SU-DHL-6 (cell line): ENCODE data around the gene MLKL.

Source experiments
- H2AFZ ChIP-seq: fragments of 200-600 bp; sonication (generic); 2 replicates; pipeline ENCODE4 v1.6.1; 2014; ENCODE audit warnings: low read depth, mild to moderate bottlenecking, moderate library complexity, mixed read lengths, antibody characterized with exemption, low read length; ENCODE audit not compliant: severe bottlenecking
- H3F3A ChIP-seq: fragments of 200-600 bp; shearing (Covaris generic); 2 replicates; pipeline ENCODE4 v1.6.0; 2016; ENCODE audit warnings: antibody characterized with exemption, mild to moderate bottlenecking; ENCODE audit not compliant: insufficient read depth
- H3K27ac ChIP-seq: fragments of 200-600 bp; sonication (generic); 2 replicates; pipeline ENCODE4 v1.5.1; 2016; ENCODE audit warnings: low read depth, mild to moderate bottlenecking, low read length, moderate library complexity, mixed read lengths
- H3K27me3 ChIP-seq: fragments of 200-600 bp; sonication (generic), shearing (Covaris generic); 2 replicates; pipeline ENCODE4 v1.6.0; 2014; ENCODE audit warnings: mild to moderate bottlenecking, low read length
- H3K36me3 ChIP-seq: fragments of 200-600 bp; sonication (generic); 2 replicates; pipeline ENCODE4 v1.6.1; 2014; ENCODE audit warnings: mild to moderate bottlenecking, low read length, mixed read lengths
- H3K4me2 ChIP-seq: fragments of 300-600, 200-600 bp; shearing (Covaris generic), sonication (generic); 2 replicates; pipeline ENCODE4 v1.6.0; 2014; ENCODE audit warnings: low read length, low read depth, mild to moderate bottlenecking; ENCODE audit not compliant: poor library complexity, severe bottlenecking
- H3K4me3 ChIP-seq: fragments of 200-600 bp; sonication (generic); 2 replicates; pipeline ENCODE4 v1.5.1; 2014; ENCODE audit warnings: antibody characterized with exemption, low read length, mild to moderate bottlenecking, mixed read lengths; ENCODE audit not compliant: insufficient read depth, poor library complexity, severe bottlenecking
- H3K79me2 ChIP-seq: fragments of 200-600 bp; sonication (generic); 2 replicates; pipeline ENCODE4 v1.6.1; 2014; ENCODE audit warnings: mild to moderate bottlenecking, low read length, moderate library complexity; ENCODE audit not compliant: insufficient read depth
- H3K9ac ChIP-seq: fragments of 200-600 bp; sonication (generic); 2 replicates; pipeline ENCODE4 v1.7.0; 2014; ENCODE audit warnings: mild to moderate bottlenecking, low read length
- H3K9me2 ChIP-seq: fragments of 200-600 bp; sonication (generic); replicated peaks from 2 replicates; pipeline ENCODE4 v1.6.1; 2014; ENCODE audit warnings: low read length; ENCODE audit not compliant: insufficient read depth
- H3K9me3 ChIP-seq: fragments of 200-600 bp; sonication (generic); 2 replicates; pipeline ENCODE4 v1.6.1; 2014; ENCODE audit warnings: low read length, mixed read lengths; ENCODE audit not compliant: insufficient read depth
- H4K20me1 ChIP-seq: fragments of 200-600 bp; sonication (generic); 2 replicates; pipeline ENCODE4 v1.6.1; 2014; ENCODE audit warnings: low read depth, mild to moderate bottlenecking, antibody characterized with exemption, low read length, moderate library complexity, mixed read lengths
- CTCF ChIP-seq: fragments of 200-600 bp; sonication (generic); IDR thresholded peaks from one replicate; pipeline ENCODE4 v1.5.1; 2017; ENCODE audit warnings: antibody characterized with exemption, mild to moderate bottlenecking, low read length, moderate library complexity; ENCODE audit not compliant: insufficient read depth, poor library complexity, severe bottlenecking
- EZH2phosphoT487 ChIP-seq: fragments of 200-600 bp; sonication (generic), shearing (Covaris generic); conservative IDR thresholded peaks from 2 replicates; pipeline ENCODE4 v1.6.1; 2018; ENCODE audit warnings: mild to moderate bottlenecking, antibody characterized with exemption, low read length, moderate library complexity, mixed read lengths

The MLKL gene

GRCh38 chr16:74742051-74742481 lies 41.4 kb upstream of the MLKL start:
- H4K20me1 ChIP-seq: no peaks in the 10 kb centered on the region
- no peaks in the 10 kb centered on the region for H3K79me2 ChIP-seq
- no peak overlapping the region for H2AFZ ChIP-seq
- H3K9me3 ChIP-seq: no peaks in the 10 kb centered on the region
- H3K27ac ChIP-seq: no peak overlapping the region
- no peak overlapping the region for H3K9ac ChIP-seq
- no peaks in the 10 kb centered on the region for H3K9me2 ChIP-seq
- H3K27me3 ChIP-seq: no peaks in the 10 kb centered on the region
- H3F3A ChIP-seq: no peaks in the 10 kb centered on the region
- H3K4me2 ChIP-seq: no peak overlapping the region
- no peaks in the 10 kb centered on the region for H3K36me3 ChIP-seq
- no peak for TF ChIP-seq EZH2phosphoT487
- no peak for TF ChIP-seq CTCF
- H3K4me3 ChIP-seq: no peak overlapping the region

GRCh38 chr16:74740795-74741304 lies 40.2 kb upstream of the MLKL start:
- Histone ChIP-seq H3K27me3 (no peaks in the 10 kb centered on the region), H3K9ac (no peak overlapping the region)

GRCh38 chr16:74739275-74739674 lies 38.6 kb upstream of the MLKL start:
- Histone ChIP-seq H3K27ac (no peak overlapping the region), H3K36me3 (no peaks in the 10 kb centered on the region), H2AFZ (no peak overlapping the region), H3K27me3 (no peaks in the 10 kb centered on the region), H3K4me3 (no peak overlapping the region), H3K79me2 (no peaks in the 10 kb centered on the region), H3F3A (no peaks in the 10 kb centered on the region), H3K9me2 (no peaks in the 10 kb centered on the region), H3K9me3 (no peaks in the 10 kb centered on the region), H3K4me2 (no peak overlapping the region), H3K9ac (no peak overlapping the region), H4K20me1 (no peaks in the 10 kb centered on the region)
- TF ChIP-seq CTCF (no peak), EZH2phosphoT487 (no peak)

More at GRCh38 chr16:74740795-74741304, 40.2 kb upstream of the MLKL start:
- Histone ChIP-seq H3K27ac (no peak overlapping the region), H3K36me3 (no peaks in the 10 kb centered on the region), H2AFZ (no peak overlapping the region), H4K20me1 (no peaks in the 10 kb centered on the region), H3K4me2 (no peak overlapping the region), H3F3A (no peaks in the 10 kb centered on the region), H3K79me2 (no peaks in the 10 kb centered on the region), H3K4me3 (no peak overlapping the region), H3K9me3 (no peaks in the 10 kb centered on the region), H3K9me2 (no peaks in the 10 kb centered on the region)
- TF ChIP-seq CTCF (no peak), EZH2phosphoT487 (no peak)
